Transverse colon (tissue), 4 donors: ENCODE results near the gene ENKUR.

ENCODE experiments used
- CTCF ChIP-seq, 5 experiments: fragments of 200-600 bp in 3 of 5; fragments of 450-650 bp in 2 of 5; sonication (generic) in 3 of 5; IDR thresholded peaks; 1 replicate in 2 of 5; 2 replicates in 3 of 5; pipeline ENCODE4 v1.5.1; 2016 to 2017; ENCODE audit warnings: antibody characterized with exemption in 5 of 5, inconsistent platforms in 3 of 5, mild to moderate bottlenecking in 2 of 5, moderate library complexity in 1 of 5
- POLR2A ChIP-seq: fragments of 450-650 bp; IDR thresholded peaks from one replicate; pipeline ENCODE4 v1.6.1; 2016; ENCODE audit warnings: antibody characterized with exemption, mild to moderate bottlenecking, moderate library complexity
- POLR2AphosphoS5 ChIP-seq, 3 donors: sonication (generic); formaldehyde crosslinking; IDR thresholded peaks; one replicate each; pipeline ENCODE4 v1.6.1; 2016; ENCODE audit warnings: antibody characterized with exemption in 3 of 3

- TF ChIP-seq CTCF (IDR thresholded peaks at IDR 0.05) (no peak), POLR2AphosphoS5 (IDR thresholded peaks at IDR 0.05) (no peak), POLR2A (no peak)
These were observed 50.9 kb downstream of the ENKUR start for GRCh38 chr10:24965051-24965450.
